Midbrain (tissue), 1 donor: Measurements from ENCODE around the gene LRRIQ4.
A peak's percentile ranks its signal among the peaks of the same experiment; 100 is the strongest.

Experiments
- DNase-seq: peaks from one replicate; lab custom pipeline; 2025; lab: John Stamatoyannopoulos, UW

Gene LRRIQ4

DNA sequence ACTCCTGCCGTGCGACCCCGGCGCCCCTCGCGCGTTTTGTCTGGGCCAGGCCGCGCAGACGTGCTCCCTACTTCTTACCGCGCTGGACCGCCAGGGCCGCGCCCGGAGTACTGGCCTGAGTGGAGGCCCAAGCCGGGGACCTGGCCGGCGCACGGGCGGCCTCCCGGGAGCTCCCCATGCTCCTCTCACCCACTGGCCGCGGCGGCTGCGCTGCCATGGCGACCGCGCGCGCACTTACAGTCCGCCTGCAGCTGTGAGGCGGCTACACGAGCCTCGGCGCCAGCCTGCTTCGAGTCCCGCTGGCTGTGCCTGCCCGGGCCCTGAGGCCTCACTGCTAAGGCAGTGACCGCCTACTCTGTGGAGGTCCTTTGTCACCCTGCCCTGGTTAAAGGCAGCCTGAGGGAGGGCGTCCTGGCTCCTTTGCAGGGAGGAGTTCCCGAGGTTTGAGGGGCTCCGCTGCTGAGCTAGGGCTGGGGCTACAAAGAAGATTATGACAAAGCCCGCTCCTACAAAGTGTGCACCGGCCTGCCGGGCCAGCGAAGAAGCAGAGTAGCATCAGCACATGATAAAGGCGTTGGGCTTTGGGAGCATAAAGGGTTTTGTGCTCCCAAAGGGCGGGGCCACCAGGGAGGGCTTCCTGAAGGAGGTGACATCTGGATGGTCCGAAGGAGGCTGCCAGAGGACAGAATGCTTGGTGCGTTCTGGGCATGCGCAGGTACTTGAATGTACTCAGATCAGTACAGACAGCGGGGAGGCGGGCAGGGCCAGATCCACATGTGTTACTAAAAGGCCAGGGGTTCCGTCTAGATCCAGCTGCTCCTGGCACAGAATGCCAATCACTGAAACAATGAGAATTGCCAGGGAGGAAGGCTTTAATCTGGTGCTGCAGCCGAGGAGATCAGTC lies at the start of gene LRRIQ4, which contains the start of gene LRRC34:
LRRIQ4 (plus strand) TSS at position 539 of the 904 bp plus-strand sequence. CDS start 9,052 bp downstream, outside the sequence.
LRRC34 (minus strand) TSS at position 573 of the 904 bp plus-strand sequence; CDS start at position 217, 356 bp downstream.
- DNase-seq: peak; percentile 66

DNA sequence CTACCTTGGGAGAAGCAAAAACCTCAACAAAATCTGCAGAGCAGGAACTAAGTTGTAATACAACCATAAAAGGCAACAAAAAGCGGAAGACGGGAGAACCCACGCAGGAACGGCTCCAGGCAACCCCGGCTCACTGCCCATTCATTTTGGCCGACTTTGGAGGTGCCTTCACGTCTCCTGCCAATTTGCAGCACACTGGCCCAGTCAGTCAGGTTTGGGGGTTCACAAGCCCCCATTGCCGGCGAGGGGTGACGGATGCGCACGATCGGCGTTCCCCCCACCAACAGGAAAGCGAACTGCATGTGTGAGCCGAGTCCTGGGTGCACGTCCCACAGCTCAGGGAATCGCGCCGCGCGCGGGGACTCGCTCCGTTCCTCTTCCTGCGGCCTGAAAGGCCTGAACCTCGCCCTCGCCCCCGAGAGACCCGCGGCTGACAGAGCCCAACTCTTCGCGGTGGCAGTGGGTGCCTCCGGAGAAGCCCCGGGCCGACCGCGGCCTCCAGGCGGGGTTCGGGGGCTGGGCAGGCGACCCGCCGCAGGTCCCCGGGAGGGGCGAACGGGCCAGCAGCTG lies 48.3 kb upstream of the LRRIQ4 start:
- DNase-seq: peak; percentile 70

DNA sequence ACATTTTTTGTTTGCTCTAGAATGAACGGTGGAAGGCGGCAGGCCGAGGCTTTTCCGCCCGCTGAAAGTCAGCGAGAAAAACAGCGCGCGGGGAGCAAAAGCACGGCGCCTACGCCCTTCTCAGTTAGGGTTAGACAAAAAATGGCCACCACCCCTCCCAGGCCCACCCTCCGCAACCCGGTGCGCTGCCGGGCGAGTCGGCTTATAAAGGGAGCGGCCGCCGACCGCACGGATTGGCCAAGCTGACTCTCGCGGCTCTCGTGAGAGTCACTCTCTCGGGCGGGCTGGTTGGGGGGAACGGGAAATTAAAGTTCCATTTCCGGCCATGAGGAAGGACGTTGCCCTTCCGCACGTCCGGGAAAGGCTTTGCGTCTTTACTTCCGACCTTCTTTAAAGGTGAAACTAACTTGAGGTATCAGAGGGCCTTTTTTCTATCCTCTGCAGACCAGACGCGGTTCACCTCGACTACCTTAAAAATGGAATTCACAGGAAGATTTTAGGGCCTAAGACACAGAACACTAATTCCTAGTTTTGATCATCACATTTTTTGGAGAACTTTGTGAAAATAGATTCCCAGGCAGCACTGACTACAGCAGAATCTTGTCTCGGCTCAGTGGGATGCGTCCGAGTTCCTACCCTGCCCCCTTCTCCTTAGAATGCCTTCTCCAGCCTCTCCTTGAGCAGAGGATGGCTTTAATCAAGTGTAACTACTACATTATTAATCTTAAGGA lies 47.6 kb upstream of the LRRIQ4 start, which contains the start of gene TERC:
TERC (minus strand) TSS at position 179 of the 731 bp plus-strand sequence.
- peak; percentile 90 for DNase-seq

DNA sequence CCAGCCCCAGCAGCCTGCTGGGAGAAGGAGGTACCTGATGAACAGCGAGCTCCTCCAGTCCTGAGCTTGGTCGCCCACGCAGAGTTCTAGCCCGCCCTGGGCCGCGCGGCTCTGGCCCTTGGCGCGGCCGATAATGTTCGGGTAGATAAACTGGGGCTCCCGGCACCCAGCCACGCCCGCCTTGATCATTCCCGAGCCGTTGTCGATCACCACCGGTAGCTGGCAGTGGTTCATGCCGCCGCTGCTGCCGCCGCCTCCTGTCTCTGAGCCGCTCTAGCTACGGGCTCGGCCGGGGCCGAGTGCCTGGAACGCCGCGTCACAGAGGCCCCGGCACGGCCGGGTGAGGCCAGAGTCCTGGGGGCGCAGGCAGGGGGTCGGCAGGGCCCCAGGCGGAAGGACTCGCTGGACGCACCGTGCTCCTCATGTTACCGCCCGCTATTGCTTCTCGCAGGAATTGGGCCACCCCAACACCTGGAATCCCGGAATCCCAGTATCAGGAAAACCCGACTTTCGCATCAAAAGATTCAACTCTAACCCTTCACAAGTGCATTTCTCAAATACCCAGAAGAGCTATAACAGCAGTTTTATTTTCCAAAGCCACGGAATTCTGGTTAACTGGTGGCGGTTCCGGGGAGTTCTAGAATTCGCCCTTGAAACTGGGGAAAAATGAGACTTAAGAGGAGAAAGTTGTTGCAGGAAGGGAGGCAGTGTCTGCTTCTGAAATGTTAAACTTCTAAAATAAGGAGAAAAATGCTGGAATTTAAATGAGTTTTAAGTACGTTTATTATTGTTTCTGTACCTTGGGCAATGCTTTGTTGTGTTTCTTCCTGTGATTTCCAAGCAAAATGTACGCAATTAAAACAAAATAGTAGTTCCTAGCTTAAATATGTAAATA lies 43.1 kb upstream of the LRRIQ4 start, which contains the start of gene ACTRT3:
ACTRT3 (minus strand) TSS at position 275 of the 895 bp plus-strand sequence; CDS start at position 234, 41 bp downstream.
- peak; percentile 69 for DNase-seq

DNA sequence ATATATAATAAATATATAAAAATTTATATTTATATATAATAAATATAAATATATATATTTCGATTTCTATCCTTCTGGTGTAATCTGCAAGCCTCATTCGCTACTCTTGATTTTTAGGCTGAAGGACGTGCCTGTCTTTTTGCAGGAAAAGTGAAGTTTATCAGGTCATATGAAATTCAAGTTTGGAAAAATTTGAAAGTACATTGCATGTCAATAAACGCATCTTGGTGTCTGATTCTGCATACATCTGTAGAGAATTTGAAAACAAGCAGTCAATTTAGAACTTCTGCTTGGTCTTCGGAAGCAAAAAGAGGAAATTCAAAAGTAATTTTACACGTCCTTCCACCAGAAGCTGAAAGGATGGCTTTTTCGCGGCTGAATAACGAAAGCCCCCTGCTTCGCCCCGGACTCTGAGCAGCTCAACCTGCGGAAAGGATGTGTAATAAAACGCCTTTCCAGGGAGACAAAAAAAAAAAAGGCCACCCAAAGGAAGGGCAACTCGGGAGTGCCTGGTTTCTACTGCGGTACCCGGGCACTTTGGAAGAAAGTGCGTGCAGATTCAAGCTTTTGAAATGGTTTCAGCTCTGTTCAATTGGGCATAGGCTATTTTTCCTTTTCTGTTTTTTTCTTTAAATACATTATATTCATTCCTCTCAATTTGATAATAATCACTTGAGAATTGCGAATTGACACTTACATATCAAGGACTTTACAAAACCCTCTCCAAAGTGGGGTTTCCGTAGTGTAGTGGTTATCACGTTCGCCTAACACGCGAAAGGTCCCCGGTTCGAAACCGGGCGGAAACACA lies 41.0 kb upstream of the LRRIQ4 start:
- peak; percentile 79 for DNase-seq

DNA sequence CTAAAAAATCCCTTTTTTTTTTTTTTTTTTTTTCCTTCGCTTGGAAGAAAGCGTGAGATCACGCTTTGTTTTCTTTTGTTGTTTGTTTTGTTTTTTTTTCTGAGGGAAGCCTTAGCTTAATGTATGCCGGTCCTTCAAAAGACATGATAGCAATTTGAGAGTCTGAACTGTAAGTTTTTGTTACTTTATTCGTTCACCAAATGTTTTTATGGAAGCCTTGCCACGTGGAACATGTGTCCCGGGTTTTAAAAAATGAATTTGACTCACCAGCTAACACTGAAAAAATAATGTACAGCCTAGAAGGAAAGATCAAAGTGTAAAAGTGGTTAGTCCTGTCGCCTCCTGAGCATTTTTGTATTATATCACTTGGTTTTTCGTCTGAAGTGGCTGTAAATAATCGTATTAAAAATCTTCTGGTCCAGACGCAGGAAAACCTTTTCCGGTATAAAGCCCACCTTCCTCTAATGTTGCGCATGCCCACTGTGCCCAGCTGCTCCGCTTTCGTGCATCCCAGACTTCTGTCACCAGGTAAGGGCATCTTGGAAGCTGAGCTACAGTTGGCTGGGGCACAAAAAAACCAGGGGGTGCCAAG lies 40.3 kb upstream of the LRRIQ4 start:
- peak; percentile 89 for DNase-seq

DNA sequence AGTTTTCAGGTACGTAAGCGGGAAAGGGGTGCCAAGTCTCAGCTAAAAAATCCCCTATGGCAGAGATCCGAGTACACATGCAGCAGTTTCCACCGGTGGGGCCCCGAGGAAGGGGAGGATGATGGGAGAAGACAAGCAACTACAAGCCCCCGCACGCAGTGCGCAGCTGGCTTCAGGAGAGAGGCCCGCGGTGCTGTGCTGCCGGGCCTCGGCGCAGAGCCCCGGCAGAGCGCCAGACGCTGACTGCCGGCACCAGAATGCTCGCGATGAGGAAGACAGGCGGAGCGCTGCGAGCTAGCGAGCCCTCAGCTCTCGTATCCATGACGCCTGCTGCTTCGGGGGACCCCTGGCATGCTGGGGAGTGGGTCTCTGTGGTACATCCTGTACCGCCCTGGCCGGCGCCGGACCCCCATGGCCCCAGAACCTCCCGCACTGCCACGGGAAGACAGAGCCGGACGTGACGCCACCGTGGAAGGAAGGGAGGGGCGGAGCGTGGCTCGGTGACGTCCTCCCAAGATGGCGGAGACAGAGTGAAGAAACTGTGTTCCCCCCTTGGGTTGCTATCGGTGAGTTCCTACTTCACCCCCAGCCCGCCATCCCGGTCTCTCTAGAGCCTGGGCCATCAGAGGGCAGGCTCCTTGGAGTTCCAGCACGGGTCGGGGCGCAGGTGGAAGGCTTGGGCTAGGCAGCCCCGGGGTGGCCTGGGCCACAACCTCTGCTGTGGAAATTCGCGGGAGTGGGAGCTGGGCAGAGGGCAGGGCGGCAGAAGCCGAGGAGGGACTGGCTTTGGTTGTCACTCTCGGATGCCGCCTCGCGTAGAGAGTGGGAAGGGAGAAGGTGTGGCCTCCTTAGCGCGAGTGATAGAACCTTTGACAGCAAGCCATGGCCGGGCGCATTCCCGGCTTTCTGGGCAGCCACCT lies 39.5 kb upstream of the LRRIQ4 start, which contains the start of gene MYNN:
MYNN (plus strand) TSS at position 500 of the 920 bp plus-strand sequence. CDS start 900 bp downstream, outside the sequence.
- DNase-seq: peak; percentile 94

DNA sequence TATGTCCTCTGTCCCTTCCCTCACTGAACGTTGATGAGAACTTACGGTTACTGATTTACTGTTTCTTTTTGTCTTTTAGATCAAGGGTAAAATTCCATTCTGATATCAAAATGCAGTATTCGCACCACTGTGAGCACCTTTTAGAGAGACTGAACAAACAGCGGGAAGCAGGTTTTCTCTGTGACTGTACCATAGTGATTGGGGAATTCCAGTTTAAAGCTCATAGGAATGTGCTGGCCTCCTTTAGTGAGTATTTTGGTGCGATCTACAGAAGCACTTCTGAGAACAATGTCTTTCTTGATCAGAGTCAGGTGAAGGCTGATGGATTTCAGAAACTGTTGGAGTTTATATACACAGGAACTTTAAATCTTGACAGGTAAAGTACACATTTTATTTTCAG lies 38.5 kb upstream of the LRRIQ4 start:
- no peak for DNase-seq

DNA sequence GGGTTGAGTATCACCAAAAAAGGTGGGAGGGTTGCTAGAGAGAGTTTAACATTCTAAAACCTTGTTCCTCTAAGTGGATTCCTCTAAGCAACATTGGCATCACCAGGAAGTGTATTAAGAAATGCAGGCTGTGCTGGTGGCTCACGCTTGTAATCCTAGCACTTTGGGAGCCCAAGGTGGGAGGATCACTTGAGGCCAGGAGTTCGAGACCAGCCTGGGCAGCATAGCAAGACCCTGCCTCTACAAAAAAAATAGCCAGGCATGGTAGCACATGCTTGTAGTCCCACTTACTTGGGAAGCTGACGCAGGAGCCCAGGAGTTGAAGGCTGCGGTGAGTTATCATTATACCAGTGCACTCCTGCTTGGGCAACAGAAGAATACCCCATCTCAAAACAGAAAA lies 34.8 kb upstream of the LRRIQ4 start:
- DNase-seq: no peak

DNA sequence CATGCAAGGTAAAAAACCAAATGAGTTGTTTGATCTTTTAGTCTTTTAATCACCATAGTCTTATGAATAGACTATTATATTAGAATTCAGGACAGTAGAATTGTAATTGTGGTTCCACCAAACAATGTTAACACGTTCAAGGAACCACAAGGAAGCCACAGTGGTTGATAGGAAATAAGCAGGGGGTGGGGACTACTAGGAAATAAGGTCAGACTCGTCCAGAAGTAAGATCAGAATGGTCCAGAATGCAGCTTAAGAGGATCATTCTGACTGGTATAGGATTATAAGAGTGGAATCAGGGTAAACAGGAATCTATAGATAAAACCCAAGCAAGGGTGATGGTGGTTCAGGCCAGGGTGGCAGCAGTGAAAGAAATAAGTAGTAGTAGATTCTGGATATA lies 31.9 kb upstream of the LRRIQ4 start:
- no peak for DNase-seq

DNA sequence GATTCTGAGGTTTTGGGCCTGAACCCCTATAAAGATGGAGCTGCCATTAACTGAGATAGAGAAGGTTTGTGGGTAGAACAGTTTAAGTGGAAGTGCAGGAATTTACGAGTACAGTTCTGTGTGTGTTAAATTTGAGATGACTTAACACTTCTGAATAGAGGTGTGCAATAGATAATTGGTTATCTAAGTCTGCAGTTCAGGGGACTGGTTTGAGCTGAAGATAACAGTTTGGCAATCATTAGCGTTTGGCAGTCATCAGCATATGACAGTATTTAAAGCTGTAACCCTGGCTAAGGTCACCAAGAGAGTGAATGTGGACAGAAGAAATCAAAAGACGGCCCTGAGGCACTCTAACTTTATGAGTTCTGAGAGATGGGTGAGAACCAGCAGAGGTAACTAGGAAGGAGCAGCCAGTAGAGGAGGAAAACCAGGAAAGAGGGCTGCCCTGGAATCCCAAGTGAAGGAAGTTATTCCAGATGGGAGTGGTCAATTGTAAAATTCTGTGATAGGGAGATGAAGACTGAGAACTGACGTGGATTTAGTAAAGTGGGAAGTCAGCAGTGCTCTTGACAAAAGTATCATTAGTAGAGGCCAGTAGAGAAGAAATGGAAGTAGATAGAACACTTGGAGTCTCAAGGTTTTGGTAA lies 31.3 kb upstream of the LRRIQ4 start:
- DNase-seq: no peak

DNA sequence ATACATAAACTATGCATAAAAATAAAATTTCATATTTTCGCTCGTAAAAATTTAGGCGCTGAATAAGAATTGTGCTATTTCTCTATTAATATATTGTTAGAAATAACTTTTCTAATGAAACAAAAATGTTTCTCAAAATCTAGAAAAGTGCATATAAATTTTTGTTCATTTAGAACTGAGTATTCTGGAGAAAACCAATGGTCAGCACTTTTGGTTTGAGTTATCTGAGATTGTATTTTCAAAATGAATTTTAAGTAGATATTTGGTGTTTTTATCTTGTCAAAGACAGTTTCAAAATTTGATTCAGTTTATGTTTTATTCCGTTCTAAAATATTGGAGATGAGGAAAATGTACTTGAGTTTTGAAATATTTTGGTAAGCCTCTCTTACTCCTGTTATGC lies 25.6 kb upstream of the LRRIQ4 start:
- DNase-seq: no peak

DNA sequence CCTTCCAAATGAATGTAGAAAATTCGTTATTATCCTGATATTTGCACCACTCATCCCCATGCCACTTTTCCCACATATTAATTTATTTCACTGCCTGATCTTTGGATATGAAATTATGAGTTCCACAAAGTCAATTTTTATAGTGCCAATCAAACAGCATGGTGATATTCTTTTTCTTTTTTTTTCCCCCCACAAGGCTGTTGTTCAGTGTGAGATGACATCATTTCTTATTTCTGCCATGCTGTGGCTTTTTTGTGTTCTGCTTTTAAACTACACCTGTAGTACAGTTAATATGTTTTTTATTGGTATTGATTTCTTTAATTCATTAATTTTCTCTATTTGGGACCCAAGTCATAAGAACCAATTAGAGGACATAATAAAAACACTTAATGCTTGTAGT lies 24.9 kb upstream of the LRRIQ4 start:
- no peak for DNase-seq

DNA sequence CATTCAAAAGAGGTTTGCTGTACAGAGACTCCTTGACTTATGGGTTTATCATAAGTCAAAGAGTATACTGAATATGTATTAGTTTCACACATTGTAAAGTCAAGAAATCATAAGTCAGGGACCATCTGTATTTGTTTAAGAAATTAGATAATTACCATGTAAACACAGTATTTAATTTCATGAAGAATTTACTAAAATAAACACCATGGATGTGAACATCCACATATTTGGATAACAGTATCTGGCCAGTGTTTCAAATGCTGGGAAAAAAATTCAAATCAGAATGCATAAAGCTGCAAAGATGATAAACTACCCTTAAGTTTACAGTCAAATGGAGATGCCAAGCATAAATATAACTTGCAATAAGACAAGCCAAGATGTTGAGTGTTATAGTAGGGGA lies 22.5 kb upstream of the LRRIQ4 start:
- no peak for DNase-seq

DNA sequence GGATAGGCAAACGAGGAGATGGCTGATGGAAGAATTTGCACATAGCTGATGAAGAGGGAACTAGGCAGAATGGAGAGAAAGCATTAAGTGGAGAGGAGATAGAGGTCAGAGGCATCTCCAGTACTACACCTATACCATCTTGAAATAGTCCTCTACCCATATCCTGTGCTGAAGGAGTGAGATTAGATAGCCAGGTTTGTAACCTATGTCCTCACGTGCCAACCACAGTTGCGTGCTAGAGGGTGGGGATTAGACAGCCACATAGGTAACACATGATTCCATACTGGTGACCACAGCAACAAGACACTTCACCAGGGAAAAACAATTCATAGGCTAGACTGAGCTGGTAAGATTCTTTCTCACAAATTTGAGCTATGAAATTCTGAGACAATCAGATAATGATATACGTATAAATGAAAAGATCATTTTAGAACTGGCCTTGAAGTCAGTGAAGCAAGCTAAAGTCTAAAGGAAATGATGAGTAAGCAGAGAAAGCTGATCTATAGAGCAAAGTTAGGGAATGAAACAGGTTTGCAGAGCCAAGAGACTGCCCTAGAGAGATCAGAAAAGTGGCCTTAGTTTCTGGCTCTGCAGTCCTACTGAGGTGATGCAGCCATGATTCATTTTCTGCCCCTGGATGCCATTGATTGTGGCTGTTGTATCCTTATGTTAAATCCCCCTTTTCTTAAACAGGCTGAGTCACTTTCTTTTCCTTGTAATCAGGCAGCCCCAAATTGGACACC lies 21.8 kb upstream of the LRRIQ4 start:
- DNase-seq: no peak

DNA sequence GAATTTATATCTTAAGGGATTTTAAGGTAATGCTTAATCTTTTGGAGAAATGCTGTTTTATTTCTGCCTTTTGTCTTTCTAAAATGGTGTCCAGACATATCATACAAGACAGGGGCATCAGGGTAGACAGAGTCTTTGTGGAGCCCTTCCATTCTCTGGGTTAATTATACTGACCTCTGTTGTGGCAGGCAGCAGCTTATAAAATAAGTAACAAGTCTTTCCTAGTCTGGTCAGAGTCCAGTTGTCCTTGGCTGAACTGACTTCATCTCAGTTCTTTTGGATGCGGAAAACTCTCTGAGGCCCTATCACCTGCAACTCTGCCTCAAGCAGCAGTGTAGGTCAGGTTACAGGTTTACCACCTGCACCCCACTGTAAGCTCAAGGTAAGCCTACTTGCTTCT lies 20.3 kb upstream of the LRRIQ4 start:
- no peak for DNase-seq

DNA sequence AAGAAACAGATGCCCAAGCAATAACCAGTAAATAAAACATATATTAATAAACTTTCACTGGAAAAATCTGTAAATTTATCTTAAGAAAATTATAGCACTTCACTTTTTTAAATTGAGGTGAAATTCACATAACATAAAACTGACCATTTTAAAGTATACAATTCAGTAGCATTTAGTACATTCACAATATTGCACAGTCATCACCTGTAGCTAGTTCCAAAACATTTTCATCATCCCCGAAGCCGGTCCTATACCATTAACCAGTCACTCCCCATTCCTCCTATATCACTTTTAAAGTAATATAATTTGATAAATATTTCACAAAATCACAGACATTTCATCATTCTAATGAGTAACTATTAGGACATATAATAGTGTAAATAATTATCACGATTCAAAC lies 8.0 kb upstream of the LRRIQ4 start:
- no peak for DNase-seq
